Activated B cell treated with CpG ODN at 0.5 μM for 24 hours (primary cell): ENCODE data around the gene TRAFD1. TPM values are rescaled to one million over a fixed set of nuclear protein-coding genes. Genes with fewer than 3 reads are reported as not detected.
A peak's percentile ranks its signal among the peaks of the same experiment; 100 is the strongest.

Source experiments
- ATAC-seq: fragments of 200-7000 bp; cut with Tn5 transposase; one replicate; pipeline ENCODE4 v1.10.0; 2021; ENCODE audit warnings: low read depth, mild to moderate bottlenecking, moderate library complexity
- CTCF ChIA-PET: fragments of 350-600 bp; sonication (Branson Sonifier 250); formaldehyde crosslinking; loops from one replicate; lab custom pipeline; 2021; ENCODE audit warnings: antibody characterized with exemption; lab: Charles Lee
- POLR2A ChIA-PET: fragments of 350-600 bp; sonication (Branson Sonifier 250); formaldehyde crosslinking; loops from one replicate; lab custom pipeline; 2021; ENCODE audit warnings: antibody characterized with exemption; lab: Charles Lee
- DNase-seq: peaks from one replicate; pipeline ENCODE4 v3.0.0; 2022
- H3K27ac Mint-ChIP-seq: one replicate; pipeline ENCODE4 v1.8.0; 2020; ENCODE audit warnings: mixed read lengths
- H3K27me3 Mint-ChIP-seq: one replicate; pipeline ENCODE4 v1.8.0; 2021; ENCODE audit warnings: mixed read lengths
- H3K36me3 Mint-ChIP-seq: one replicate; pipeline ENCODE4 v1.8.0; 2021; ENCODE audit warnings: low read depth, mixed read lengths
- H3K4me1 Mint-ChIP-seq: one replicate; pipeline ENCODE4 v1.8.0; 2021; ENCODE audit warnings: mixed read lengths
- H3K4me3 Mint-ChIP-seq: one replicate; pipeline ENCODE4 v1.8.0; 2020; ENCODE audit warnings: mild to moderate bottlenecking, mixed read lengths
- H3K9me3 Mint-ChIP-seq: one replicate; pipeline ENCODE4 v1.8.0; 2020; ENCODE audit warnings: mixed read lengths
- intact Hi-C: fragments of 100-400 bp; cut with micrococcal nuclease; formaldehyde crosslinking; loops from one replicate; pipeline ENCODE4 v1.15.1; 2024
- total RNA-seq: library from RNA; stranded (reverse); gene quantifications from 2 replicates; pipeline ENCODE4 v1.2.3, GENCODE V29; 2022
- TF ChIP-seq, protein P1 (sequence below): fragments of 200-600 bp; IDR thresholded peaks from one replicate; pipeline ENCODE4 v1.8.0; 2022; ENCODE audit warnings: antibody characterized with exemption, mild to moderate bottlenecking

Gene TRAFD1
- total RNA-seq, 1 donor from 2014 or later: 51.0 TPM

GRCh38 chr12:112126000-112126438 is 659 bp downstream of the TRAFD1 start:
- no peaks in the 10 kb centered on the region for H3K27me3 Mint-ChIP-seq
- H3K27ac Mint-ChIP-seq: peak overlapping the region; percentile 70
- peak overlapping the region; percentile 87 for H3K4me3 Mint-ChIP-seq
- intact Hi-C loops: loop anchor here (1.0 to 10.0 kb wide), 4 partner anchors 17 to 279 kb away; partner anchors contain the start of gene RPL6
- peaks cover 51% of the 10 kb centered on the region for H3K4me1 Mint-ChIP-seq
- no peaks in the 10 kb centered on the region for H3K9me3 Mint-ChIP-seq
- TF ChIP-seq, protein P1, sequence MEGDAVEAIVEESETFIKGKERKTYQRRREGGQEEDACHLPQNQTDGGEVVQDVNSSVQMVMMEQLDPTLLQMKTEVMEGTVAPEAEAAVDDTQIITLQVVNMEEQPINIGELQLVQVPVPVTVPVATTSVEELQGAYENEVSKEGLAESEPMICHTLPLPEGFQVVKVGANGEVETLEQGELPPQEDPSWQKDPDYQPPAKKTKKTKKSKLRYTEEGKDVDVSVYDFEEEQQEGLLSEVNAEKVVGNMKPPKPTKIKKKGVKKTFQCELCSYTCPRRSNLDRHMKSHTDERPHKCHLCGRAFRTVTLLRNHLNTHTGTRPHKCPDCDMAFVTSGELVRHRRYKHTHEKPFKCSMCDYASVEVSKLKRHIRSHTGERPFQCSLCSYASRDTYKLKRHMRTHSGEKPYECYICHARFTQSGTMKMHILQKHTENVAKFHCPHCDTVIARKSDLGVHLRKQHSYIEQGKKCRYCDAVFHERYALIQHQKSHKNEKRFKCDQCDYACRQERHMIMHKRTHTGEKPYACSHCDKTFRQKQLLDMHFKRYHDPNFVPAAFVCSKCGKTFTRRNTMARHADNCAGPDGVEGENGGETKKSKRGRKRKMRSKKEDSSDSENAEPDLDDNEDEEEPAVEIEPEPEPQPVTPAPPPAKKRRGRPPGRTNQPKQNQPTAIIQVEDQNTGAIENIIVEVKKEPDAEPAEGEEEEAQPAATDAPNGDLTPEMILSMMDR: no peak
- POLR2A ChIA-PET: interaction anchor here (0.6 to 7.2 kb wide), 12 partner anchors 9 to 292 kb away, joined by 3 to 143 read pairs (median 5); partner anchors contain the start of genes ERP29, MAPKAPK5, NAA25 and TMEM116
- no peaks in the 10 kb centered on the region for H3K36me3 Mint-ChIP-seq
- ATAC-seq (no peak), DNase-seq (no peak)
- CTCF ChIA-PET: no interaction called here

DNA sequence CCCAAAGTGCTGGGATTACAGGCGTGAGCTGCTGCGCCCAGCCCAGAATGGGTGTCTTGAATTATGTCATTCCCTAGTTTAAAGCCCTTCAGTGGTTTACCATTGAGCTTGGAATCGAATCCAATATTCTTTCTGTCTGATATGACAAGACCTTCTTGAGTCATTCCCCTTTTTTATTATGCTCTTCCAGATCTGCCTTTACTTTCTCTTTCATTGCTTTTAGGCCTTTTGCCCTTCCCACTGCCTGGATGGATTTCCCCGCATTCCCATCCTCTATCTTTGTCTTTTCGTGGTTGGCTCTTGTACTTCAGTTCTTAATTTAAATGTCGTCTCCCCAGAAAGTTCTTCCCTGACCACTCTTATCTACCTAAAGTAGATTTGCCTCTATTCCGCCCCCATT is 1.6 kb downstream of the TRAFD1 start:
- H3K27ac Mint-ChIP-seq: peak overlapping the region; percentile 69
- H3K36me3 Mint-ChIP-seq: peaks cover 6% of the 10 kb centered on the region
- no peaks in the 10 kb centered on the region for H3K9me3 Mint-ChIP-seq
- DNase-seq (no peak), ATAC-seq (no peak)
- ChIA-PET CTCF (interaction anchor here (0.6 kb wide), 1 partner anchor 19 kb away, joined by 3 read pairs; no protein-coding TSS in a partner anchor), POLR2A (interaction anchor here (0.7 to 7.2 kb wide), 4 partner anchors 13 to 273 kb away, joined by 3 to 143 read pairs (median 4); partner anchors contain the start of gene NAA25)
- TF ChIP-seq, protein P1: no peak
- no peaks in the 10 kb centered on the region for H3K27me3 Mint-ChIP-seq
- H3K4me1 Mint-ChIP-seq: peaks cover 60% of the 10 kb centered on the region
- intact Hi-C loops: loop anchor here (10.0 kb wide), 1 partner anchor 278 kb away; the partner anchor contains the start of gene RPL6
- H3K4me3 Mint-ChIP-seq: peak overlapping the region; percentile 87

DNA sequence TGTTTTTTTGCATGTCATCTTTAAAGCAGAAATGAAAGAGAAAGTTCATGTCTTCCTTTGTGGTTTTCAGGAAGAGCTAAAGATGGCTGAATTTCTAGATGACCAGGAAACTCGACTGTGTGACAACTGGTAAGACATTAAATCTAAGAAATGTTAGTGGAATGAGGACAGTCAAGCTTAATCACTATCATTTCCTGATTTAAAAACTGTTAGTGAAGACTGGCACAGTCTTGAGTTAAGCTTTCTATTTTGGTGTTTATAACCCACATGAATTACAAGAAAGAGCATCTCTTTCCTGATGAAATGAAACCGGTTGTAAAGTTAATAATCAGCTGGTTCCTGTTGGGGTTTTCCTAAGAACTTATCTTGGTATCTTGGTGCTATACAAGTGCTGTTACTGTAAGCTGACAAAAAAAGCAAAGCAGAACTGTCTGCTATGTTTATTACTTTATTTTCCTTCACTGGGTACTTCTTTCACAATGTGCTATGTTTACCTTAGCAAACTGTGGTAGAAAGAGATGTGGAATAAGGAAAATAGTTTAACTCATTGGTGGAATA is 5.2 kb downstream of the TRAFD1 start:
- Mint-ChIP-seq H3K4me1 (peaks cover 63% of the 10 kb centered on the region), H3K36me3 (peaks cover 26% of the 10 kb centered on the region), H3K9me3 (no peaks in the 10 kb centered on the region), H3K27ac (peak overlapping the region; percentile 79), H3K27me3 (no peaks in the 10 kb centered on the region), H3K4me3 (peak overlapping the region; percentile 66)
- intact Hi-C loops: loop anchor here (1.0 kb wide), 2 partner anchors 21 to 55 kb away; no protein-coding TSS in a partner anchor
- POLR2A ChIA-PET: interaction anchor here (0.6 to 7.2 kb wide), 10 partner anchors 10 to 118 kb away, joined by 3 to 143 read pairs (median 7); partner anchors contain the start of genes ERP29, NAA25 and TMEM116
- CTCF ChIA-PET: interaction anchor here (1.0 kb wide), 1 partner anchor 22 kb away, joined by 7 read pairs; the partner anchor contains the start of gene NAA25
- TF ChIP-seq, protein P1: no peak
- no peak for DNase-seq
- peak; percentile 67 for ATAC-seq

GRCh38 chr12:112131686-112132085 is 6.3 kb downstream of the TRAFD1 start:
- ChIA-PET POLR2A (interaction anchor here (1.2 to 2.2 kb wide), 6 partner anchors 9 to 56 kb away, joined by 4 to 8 read pairs (median 6); partner anchors contain the start of gene NAA25), CTCF (no interaction called here)
- DNase-seq: no peak
- ATAC-seq: no peak
- H3K9me3 Mint-ChIP-seq: no peaks in the 10 kb centered on the region
- peaks cover 56% of the 10 kb centered on the region for H3K4me1 Mint-ChIP-seq
- H3K4me3 Mint-ChIP-seq: no peak overlapping the region
- intact Hi-C loops: no loop called here
- no peaks in the 10 kb centered on the region for H3K27me3 Mint-ChIP-seq
- H3K27ac Mint-ChIP-seq: peak overlapping the region; percentile 47
- H3K36me3 Mint-ChIP-seq: peaks cover 32% of the 10 kb centered on the region
- TF ChIP-seq, protein P1: no peak

GRCh38 chr12:112133418-112133817 is 8.1 kb downstream of the TRAFD1 start:
- intact Hi-C loops: no loop called here
- Mint-ChIP-seq H3K27me3 (no peaks in the 10 kb centered on the region), H3K27ac (no peak overlapping the region), H3K36me3 (peaks cover 39% of the 10 kb centered on the region), H3K4me1 (peaks cover 42% of the 10 kb centered on the region), H3K4me3 (no peak overlapping the region), H3K9me3 (no peaks in the 10 kb centered on the region)
- TF ChIP-seq, protein P1: no peak
- DNase-seq (no peak), ATAC-seq (no peak)
- ChIA-PET POLR2A (interaction anchor here (2.2 kb wide), 1 partner anchor 25 kb away, joined by 8 read pairs; the partner anchor contains the start of gene NAA25), CTCF (no interaction called here)
